K562 (cell line): ENCODE results near the gene FA2H. TPM values are rescaled to one million over a fixed set of nuclear protein-coding genes. Genes with fewer than 3 reads are reported as not detected.
A peak's percentile ranks its signal among the peaks of the same experiment; 100 is the strongest.

Experiments
- ATAC-seq: fragments of 200-7000 bp; cut with Tn5 transposase; 3 replicates; pipeline ENCODE4 v1.9.1; 2020; ENCODE audit warnings: moderate library complexity
- BruUV-seq: library from RNA; stranded (reverse); fragments of 400-500 nt; replicated peaks from 2 replicates; lab custom pipeline; 2021; lab: Mats Ljungman, UMichigan
- CTCF ChIA-PET: fragments of 300-600 bp; formaldehyde crosslinking; extraction: SDS; loops from one replicate; lab custom pipeline; 2021; ENCODE audit warnings: low intra/inter-chr PET ratio; lab: Yijun Ruan, JAX
- POLR2A ChIA-PET: fragments of 300-600, 350-650 bp; sonication (Branson Sonifier 250); formaldehyde crosslinking; extraction: SDS; loops from one replicate; lab custom pipeline; 2021; ENCODE audit warnings: antibody characterized with exemption, inconsistent platforms; lab: Yijun Ruan, JAX
- DNase-seq, 4 experiments: peaks; one replicate each; pipeline versions ENCODE4 v3.0.0 to v3.0.0-alpha.2; 2011 to 2018; ENCODE audit warnings: low spot score in 3 of 4, mixed read lengths in 3 of 4; ENCODE audit errors: extremely low read depth in 1 of 4
- FAIRE-seq: peaks from 2 replicates; lab custom pipeline; 2011; peaks lifted over from hg19 to GRCh38; lab: Jason Lieb, UNC
- H2AFZ ChIP-seq: 2 replicates; pipeline ENCODE4 v1.6.0; 2011; ENCODE audit warnings: low read depth, low read length, control low read depth, inconsistent platforms
- H3K27ac ChIP-seq: fragments of 200-600 bp; 3 replicates; pipeline ENCODE4 v1.8.0; 2011; ENCODE audit warnings: low read depth, mild to moderate bottlenecking, control low read depth, inconsistent platforms, low read length, moderate library complexity, mixed read lengths; ENCODE audit errors: extremely low read depth
- H3K27me3 ChIP-seq, 2 experiments: fragments of 300-600 bp in 1 of 2; 2 replicates in 1 of 2; 3 replicates in 1 of 2; pipeline versions ENCODE4 v1.6.0 to v1.8.0; 2011; ENCODE audit warnings: inconsistent platforms in 2 of 2, low read length in 2 of 2, mild to moderate bottlenecking in 1 of 2, mixed read lengths in 1 of 2, moderate library complexity in 1 of 2; ENCODE audit not compliant: control insufficient read depth in 2 of 2, insufficient read depth in 2 of 2
- H3K36me3 ChIP-seq: fragments of 300-600 bp; 3 replicates; pipeline ENCODE4 v1.8.0; 2011; ENCODE audit warnings: mild to moderate bottlenecking, low read length, inconsistent platforms; ENCODE audit not compliant: control insufficient read depth, insufficient read depth
- H3K4me1 ChIP-seq, 2 experiments: fragments of 200-600 bp in 1 of 2; replicated peaks in 1 of 2; 2 replicates in 1 of 2; 3 replicates in 1 of 2; pipeline versions ENCODE4 v1.5.1 to v1.8.0; 2011; ENCODE audit warnings: inconsistent platforms in 2 of 2, low read length in 2 of 2, mild to moderate bottlenecking in 1 of 2, mixed read lengths in 1 of 2, moderate library complexity in 1 of 2; ENCODE audit not compliant: control insufficient read depth in 2 of 2, insufficient read depth in 2 of 2
- H3K4me2 ChIP-seq: 2 replicates; pipeline ENCODE4 v1.6.1; 2011; ENCODE audit warnings: low read length, control low read depth, inconsistent platforms, mixed read lengths; ENCODE audit not compliant: insufficient read depth
- H3K4me3 ChIP-seq: fragments of 200-600 bp; sonication (generic), shearing (Covaris generic); 2 replicates; pipeline ENCODE4 v1.5.1; 2016; ENCODE audit warnings: control low read depth, inconsistent platforms
- H3K79me2 ChIP-seq: fragments of 200-600 bp; 3 replicates; pipeline ENCODE4 v1.8.0; 2011; ENCODE audit warnings: low read length, inconsistent platforms; ENCODE audit not compliant: control insufficient read depth, insufficient read depth
- H3K9ac ChIP-seq, 2 experiments: 2 replicates each; pipeline versions ENCODE4 v1.6.0 to v1.6.1; 2011; ENCODE audit warnings: low read depth in 2 of 2, low read length in 2 of 2, control low read depth in 1 of 2, inconsistent platforms in 1 of 2, mild to moderate bottlenecking in 1 of 2, mixed read lengths in 1 of 2; ENCODE audit not compliant: insufficient read depth in 1 of 2
- H3K9me1 ChIP-seq: one replicate; pipeline ENCODE4 v1.6.0; 2011; ENCODE audit warnings: inconsistent platforms, mild to moderate bottlenecking, low read length, moderate library complexity; ENCODE audit not compliant: control insufficient read depth, insufficient read depth
- H3K9me3 ChIP-seq: replicated peaks from 2 replicates; pipeline ENCODE4 v1.5.1; 2011; ENCODE audit warnings: low read depth, low read length, inconsistent platforms; ENCODE audit not compliant: control insufficient read depth, insufficient read depth
- H4K20me1 ChIP-seq: replicated peaks from 2 replicates; pipeline ENCODE4 v1.6.1; 2011; ENCODE audit warnings: low read length, inconsistent platforms, mixed read lengths; ENCODE audit not compliant: control insufficient read depth, insufficient read depth
- ARID1B ChIP-seq: fragments of 450-650 bp; IDR thresholded peaks from 2 replicates; pipeline ENCODE4 v1.6.1; 2016; ENCODE audit warnings: antibody characterized with exemption, mild to moderate bottlenecking, inconsistent platforms
- CXXC5 ChIP-seq: fragments of 250-450 bp; sonication (Bioruptor Pico); IDR thresholded peaks from 2 replicates; pipeline ENCODE4 v1.8.0; 2022; ENCODE audit warnings: inconsistent platforms, mild to moderate bottlenecking, moderate library complexity
- DDX20 ChIP-seq: fragments of 450-650 bp; IDR thresholded peaks from 2 replicates; pipeline ENCODE4 v1.6.1; 2016; ENCODE audit warnings: missing genetic modification characterization, low read depth, mild to moderate bottlenecking, missing compliant biosample characterization, moderate library complexity
- DPF2 ChIP-seq: fragments of 450-650 bp; IDR thresholded peaks from 2 replicates; pipeline ENCODE4 v1.6.1; 2016
- ELF1 ChIP-seq: fragments of 200-800 bp; sonication (Bioruptor generic); IDR thresholded peaks from 2 replicates; pipeline ENCODE4 v1.6.1; 2016; ENCODE audit warnings: missing genetic modification characterization, missing compliant biosample characterization
- FOXO4 ChIP-seq: fragments of 450-650 bp; formaldehyde crosslinking; IDR thresholded peaks from 2 replicates; pipeline ENCODE4 v1.4.0; 2020; ENCODE audit warnings: mild to moderate bottlenecking, moderate library complexity
- MTA1 ChIP-seq: fragments of 450-650 bp; IDR thresholded peaks from 2 replicates; pipeline ENCODE4 v1.6.1; 2017; ENCODE audit warnings: borderline replicate concordance
- RREB1 ChIP-seq: fragments of 250-450 bp; sonication (Bioruptor Pico); IDR thresholded peaks from 2 replicates; pipeline ENCODE4 v1.4.0; 2020
- TRIM28 ChIP-seq: fragments of 450-650 bp; IDR thresholded peaks from 2 replicates; pipeline ENCODE4 v1.6.1; 2017
- ZNF586 ChIP-seq: fragments of 450-650 bp; formaldehyde crosslinking; conservative IDR thresholded peaks from 2 replicates; pipeline ENCODE4 v1.4.0; 2020; ENCODE audit warnings: mild to moderate bottlenecking, moderate library complexity
- WGBS: fragments of 100-300 bp; shearing (Covaris generic); methylation state at CpG from one replicate; pipeline ENCODE4 v1.1.6; 2016; ENCODE audit warnings: low coverage, mixed read lengths; ENCODE audit not compliant: insufficient coverage; ENCODE audit errors: missing lambda C conversion rate; 5-methylcytosine and 5-hydroxymethylcytosine counted together
- in situ Hi-C: fragments of 300-500 bp; cut with MboI; formaldehyde crosslinking; loops from 4 replicates; pipeline ENCODE4 v1.15.0; 2018; ENCODE audit warnings: inconsistent platforms, mixed read lengths
- intact Hi-C: fragments of 100-400 bp; cut with micrococcal nuclease; formaldehyde crosslinking; loops from 2 replicates; pipeline ENCODE4 v1.14.2; 2022
- polyA plus RNA-seq, 8 experiments: library from polyadenylated mRNA; depleted of rRNA in 4 of 8; stranded (reverse) in 5 of 8; unstranded in 3 of 8; fragments of >200 nt; fragmentation: Nextera tagmentation in 2 of 8; fragmentation: Illumina TruSeq in 1 of 8; extraction: Ambion mirVana in 2 of 8; extraction: Trizol in 1 of 8; gene quantifications; 2 replicates each; pipeline versions ENCODE4 v1.2.1 to v1.2.3, GENCODE V29; 2011 to 2014; ENCODE audit warnings: inconsistent platforms in 1 of 8, missing spikeins in 1 of 8
- total RNA-seq, 7 experiments: library from RNA; depleted of rRNA in 6 of 7; stranded (reverse); fragments of >200 nt in 6 of 7; fragmentation: Illumina TruSeq in 2 of 7; extraction: Trizol in 2 of 7; gene quantifications; 2 replicates each; pipeline versions ENCODE4 v1.2.1 to v1.2.3, GENCODE V29; 2011 to 2021; ENCODE audit warnings: low replicate concordance in 1 of 7

FA2H gene
- total and polyA plus RNA-seq, 9 of the 15 experiments (the other 6 are each of a cell fraction or from before 2014, with no cell fraction given): not detected

GRCh38 chr16:74699666-74700065 is 75.0 kb downstream of the FA2H start:
- in situ Hi-C loops: loop anchor here (25.0 kb wide), 1 partner anchor 438 kb away; the partner anchor contains the start of gene ZFP1

GRCh38 chr16:74698222-74698621 is 76.4 kb downstream of the FA2H start:
- in situ Hi-C loops (no loop called here), intact Hi-C loops (no loop called here)
- Histone ChIP-seq H4K20me1 (no peaks in the 10 kb centered on the region), H3K4me2 (peak overlapping the region; percentile 9; the same call in 1 of the 2 replicates), H3K9me1 (no peaks in the 10 kb centered on the region), H3K27me3 (no peaks in the 10 kb centered on the region), H3K4me1 (peaks cover 10 to 11% of the 10 kb centered on the region in 2 experiments), H3K36me3 (no peaks in the 10 kb centered on the region), H3K9me3 (no peaks in the 10 kb centered on the region), H2AFZ (peak overlapping the region; percentile 41), H3K9ac (no peak overlapping the region), H3K79me2 (no peaks in the 10 kb centered on the region; the same call in 2 of the 3 replicates), H3K4me3 (no peak overlapping the region), H3K27ac (no peak overlapping the region)
- 26% methylated on average over 4 of the region's 4 CpGs for WGBS
- DNase-seq: no peak
- no peak for ATAC-seq
- CTCF ChIA-PET: no interaction called here
- BruUV-seq: no TSS peak
- FAIRE-seq: no peak
- POLR2A ChIA-PET: interaction anchor here (0.9 to 2.7 kb wide), 3 partner anchors 8 to 31 kb away, joined by 3 to 7 read pairs (median 4); partner anchors contain the start of gene RFWD3
- TF ChIP-seq DPF2 (no peak), ELF1 (tag) (no peak), FOXO4 (CRISPR knock-in tag) (no peak), CXXC5 (CRISPR knock-in tag) (no peak), ARID1B (no peak), RREB1 (CRISPR knock-in tag) (no peak), DDX20 (no peak)

More at GRCh38 chr16:74699666-74700065, 75.0 kb downstream of the FA2H start:
- peak overlapping the region; percentile 98 for H2AFZ ChIP-seq
- FAIRE-seq (no peak), DNase-seq (no peak), ATAC-seq (no peak)
- H3K36me3 ChIP-seq: no peaks in the 10 kb centered on the region
- ChIA-PET CTCF (no interaction called here), POLR2A (interaction anchor here (0.9 to 2.7 kb wide), 3 partner anchors 13 to 50 kb away, joined by 3 to 7 read pairs (median 6); partner anchors contain the start of gene RFWD3)
- no peaks in the 10 kb centered on the region for H3K9me1 ChIP-seq
- H3K4me3 ChIP-seq: no peak overlapping the region
- H3K27ac ChIP-seq: peak overlapping the region; percentile 74; the same call in 1 of the 3 replicates
- no peak overlapping the region; a peak in 1 of 4 replicates for H3K9ac ChIP-seq
- BruUV-seq: TSS peak; percentile 40
- H3K27me3 ChIP-seq: no peaks in the 10 kb centered on the region
- peaks cover 10 to 11% of the 10 kb centered on the region in 2 experiments for H3K4me1 ChIP-seq
- no peaks in the 10 kb centered on the region; the same call in 2 of the 3 replicates for H3K79me2 ChIP-seq
- H4K20me1 ChIP-seq: no peaks in the 10 kb centered on the region
- 63% methylated on average over 4 of the region's 4 CpGs for WGBS
- peak overlapping the region; percentile 43 for H3K4me2 ChIP-seq
- TF ChIP-seq MTA1: no peak
- no peak for TF ChIP-seq ZNF586 (CRISPR knock-in tag)
- peak; percentile 55; the same call in 1 of the 2 replicates for TF ChIP-seq TRIM28
- intact Hi-C loops: loop anchor here (10.0 kb wide), 1 partner anchor 435 kb away; no protein-coding TSS in a partner anchor
- no peaks in the 10 kb centered on the region for H3K9me3 ChIP-seq
